IMR-90 (cell line): ENCODE measurements around the gene CCDC85B. TPM values are rescaled to one million over a fixed set of nuclear protein-coding genes. Genes with fewer than 3 reads are reported as not detected.

Source experiments
- ATAC-seq: fragments of 200-7000 bp; cut with Tn5 transposase; 2 replicates; pipeline ENCODE4 v1.9.1; 2020; ENCODE audit warnings: low read depth, mild to moderate bottlenecking, moderate library complexity
- BruUV-seq: library from RNA; stranded (reverse); fragments of 400-500 nt; replicated peaks from 2 replicates; lab custom pipeline; 2021; lab: Mats Ljungman, UMichigan
- CTCF ChIA-PET: fragments of 300-600 bp; formaldehyde crosslinking; extraction: SDS; loops from one replicate; lab custom pipeline; 2021; ENCODE audit warnings: antibody characterized with exemption; lab: Yijun Ruan, JAX
- POLR2A ChIA-PET: fragments of 300-600 bp; sonication (Branson Sonifier 250); formaldehyde crosslinking; loops from one replicate; lab custom pipeline; 2022; ENCODE audit warnings: antibody characterized with exemption; ENCODE audit not compliant: unreplicated experiment; lab: Charles Lee
- DNase-seq: peaks from one replicate; pipeline ENCODE4 v3.0.0; 2013
- H2AFZ ChIP-seq: replicated peaks from 2 replicates; pipeline ENCODE3; 2013; ENCODE audit warnings: low read length, mild to moderate bottlenecking; ENCODE audit not compliant: poor library complexity
- H2AK5ac ChIP-seq: 2 replicates; pipeline ENCODE4 v1.6.1; 2013; ENCODE audit warnings: low read depth, low read length, inconsistent platforms
- H2AK9ac ChIP-seq: replicated peaks from 2 replicates; pipeline ENCODE3; 2013; ENCODE audit warnings: mild to moderate bottlenecking, low read depth, low read length, moderate library complexity; ENCODE audit not compliant: poor library complexity
- H2BK120ac ChIP-seq: 2 replicates; pipeline ENCODE4 v1.6.1; 2013; ENCODE audit warnings: low read depth, low read length, inconsistent platforms
- H2BK15ac ChIP-seq: 3 replicates; pipeline ENCODE4 v1.6.1; 2013; ENCODE audit warnings: low read depth, low read length, inconsistent platforms
- H2BK20ac ChIP-seq: 2 replicates; pipeline ENCODE4 v1.6.1; 2013; ENCODE audit warnings: low read depth, mild to moderate bottlenecking, inconsistent platforms, low read length, moderate library complexity
- H2BK5ac ChIP-seq: 2 replicates; pipeline ENCODE4 v1.6.1; 2013; ENCODE audit warnings: mild to moderate bottlenecking, low read depth, low read length, inconsistent platforms; ENCODE audit not compliant: poor library complexity, severe bottlenecking
- H3K14ac ChIP-seq: replicated peaks from 2 replicates; pipeline ENCODE4 v1.6.1; 2013; ENCODE audit warnings: low read depth, low read length, inconsistent platforms
- H3K18ac ChIP-seq: 2 replicates; pipeline ENCODE4 v1.6.1; 2013; ENCODE audit warnings: low read depth, low read length, control low read depth
- H3K23ac ChIP-seq: 2 replicates; pipeline ENCODE4 v1.6.1; 2013; ENCODE audit warnings: low read depth, low read length, inconsistent platforms
- H3K27ac ChIP-seq: 2 replicates; pipeline ENCODE4 v1.5.1; 2013; ENCODE audit warnings: mild to moderate bottlenecking, control low read depth, low read length; ENCODE audit not compliant: insufficient read depth
- H3K27me3 ChIP-seq: 2 replicates; pipeline ENCODE4 v1.6.1; 2013; ENCODE audit warnings: low read length; ENCODE audit not compliant: control insufficient read depth, insufficient read depth
- H3K36me3 ChIP-seq: 2 replicates; pipeline ENCODE4 v1.6.1; 2013; ENCODE audit warnings: low read length, mixed read lengths; ENCODE audit not compliant: control insufficient read depth, insufficient read depth
- H3K4ac ChIP-seq: 2 replicates; pipeline ENCODE4 v1.6.1; 2013; ENCODE audit warnings: low read depth, low read length, inconsistent platforms
- H3K4me1 ChIP-seq: 2 replicates; pipeline ENCODE4 v1.6.1; 2013; ENCODE audit warnings: low read length, mixed read lengths; ENCODE audit not compliant: control insufficient read depth, insufficient read depth
- H3K4me2 ChIP-seq: 2 replicates; pipeline ENCODE4 v1.6.1; 2013; ENCODE audit warnings: low read depth, mild to moderate bottlenecking, control low read depth, low read length, moderate library complexity
- H3K4me3 ChIP-seq: 2 replicates; pipeline ENCODE4 v1.5.1; 2013; ENCODE audit warnings: low read depth, mild to moderate bottlenecking, control low read depth, low read length, moderate library complexity; ENCODE audit not compliant: insufficient read depth
- H3K56ac ChIP-seq: 2 replicates; pipeline ENCODE4 v1.6.1; 2013; ENCODE audit warnings: low read length, inconsistent platforms; ENCODE audit not compliant: insufficient read depth; ENCODE audit errors: extremely low read depth
- H3K79me1 ChIP-seq, 2 experiments: 2 replicates each; pipeline ENCODE4 v1.6.1; 2013; ENCODE audit warnings: low read length in 2 of 2, inconsistent platforms in 1 of 2, low read depth in 1 of 2
- H3K9ac ChIP-seq: 2 replicates; pipeline ENCODE4 v1.6.1; 2013; ENCODE audit warnings: low read depth, low read length, control low read depth
- H3K9me1 ChIP-seq: 2 replicates; pipeline ENCODE4 v1.6.1; 2013; ENCODE audit warnings: low read length, inconsistent platforms; ENCODE audit not compliant: insufficient read depth
- H3K9me3 ChIP-seq: 2 replicates; pipeline ENCODE4 v1.6.1; 2013; ENCODE audit warnings: low read length; ENCODE audit not compliant: control insufficient read depth, insufficient read depth
- H4K20me1 ChIP-seq: 2 replicates; pipeline ENCODE4 v1.6.1; 2013; ENCODE audit warnings: low read length, inconsistent platforms; ENCODE audit not compliant: insufficient read depth
- H4K5ac ChIP-seq: 2 replicates; pipeline ENCODE4 v1.6.1; 2013; ENCODE audit warnings: mild to moderate bottlenecking, low read depth, low read length, control low read depth
- H4K8ac ChIP-seq, 2 experiments: 2 replicates each; pipeline ENCODE4 v1.6.1; 2013; ENCODE audit warnings: low read depth in 2 of 2, low read length in 2 of 2, control low read depth in 1 of 2, inconsistent platforms in 1 of 2
- H4K91ac ChIP-seq: 2 replicates; pipeline ENCODE4 v1.6.1; 2013; ENCODE audit warnings: low read depth, low read length, inconsistent platforms; ENCODE audit not compliant: insufficient read depth
- BHLHE40 ChIP-seq: fragments of 150-350 bp; IDR thresholded peaks from 2 replicates; pipeline ENCODE4 v1.6.1; 2016; ENCODE audit warnings: mild to moderate bottlenecking, low read depth, low read length
- CEBPB ChIP-seq: IDR thresholded peaks from 2 replicates; pipeline ENCODE4 v1.6.1; 2012; ENCODE audit warnings: low read depth, low read length, improper control_type of control experiment
- CHD1 ChIP-seq: IDR thresholded peaks from 2 replicates; pipeline ENCODE4 v1.6.1; 2012; ENCODE audit warnings: low read depth, low read length, improper control_type of control experiment
- CTCF ChIP-seq: conservative IDR thresholded peaks from 2 replicates; pipeline ENCODE4 v1.5.1; 2012; ENCODE audit warnings: mild to moderate bottlenecking, low read depth, low read length, improper control_type of control experiment
- ELK1 ChIP-seq: fragments of 150-350 bp; IDR thresholded peaks from 2 replicates; pipeline ENCODE4 v1.6.1; 2016; ENCODE audit warnings: low read depth, mild to moderate bottlenecking, low read length, moderate library complexity, borderline replicate concordance
- FOS ChIP-seq: fragments of 150-350 bp; IDR thresholded peaks from 2 replicates; pipeline ENCODE4 v1.6.1; 2016; ENCODE audit warnings: low read depth, low read length
- MAFK ChIP-seq: IDR thresholded peaks from 2 replicates; pipeline ENCODE4 v1.6.1; 2012; ENCODE audit warnings: low read depth, low read length, improper control_type of control experiment
- MAZ ChIP-seq: IDR thresholded peaks from 2 replicates; pipeline ENCODE4 v1.6.1; 2012; ENCODE audit warnings: low read depth, mild to moderate bottlenecking, low read length, improper control_type of control experiment, moderate library complexity, borderline replicate concordance
- MXI1 ChIP-seq: IDR thresholded peaks from 2 replicates; pipeline ENCODE4 v1.6.1; 2012; ENCODE audit warnings: low read depth, mild to moderate bottlenecking, low read length, moderate library complexity, borderline replicate concordance
- NFE2L2 ChIP-seq: fragments of 150-350 bp; IDR thresholded peaks from 2 replicates; pipeline ENCODE4 v1.6.1; 2016; ENCODE audit warnings: low read depth, mild to moderate bottlenecking, low read length
- POLR2A ChIP-seq: IDR thresholded peaks from 2 replicates; pipeline ENCODE4 v1.6.1; 2012; ENCODE audit warnings: mild to moderate bottlenecking, low read depth, low read length
- RAD21 ChIP-seq: IDR thresholded peaks from 2 replicates; pipeline ENCODE4 v1.6.1; 2012; ENCODE audit warnings: low read length, improper control_type of control experiment
- RCOR1 ChIP-seq: IDR thresholded peaks from 2 replicates; pipeline ENCODE4 v1.6.1; 2012; ENCODE audit warnings: mild to moderate bottlenecking, low read length, improper control_type of control experiment; ENCODE audit not compliant: insufficient replicate concordance
- RFX5 ChIP-seq: IDR thresholded peaks from 2 replicates; pipeline ENCODE4 v1.8.0; 2012; ENCODE audit warnings: low read depth, mild to moderate bottlenecking, low read length, moderate library complexity
- SMC3 ChIP-seq: fragments of 150-350 bp; IDR thresholded peaks from 2 replicates; pipeline ENCODE4 v1.6.1; 2016; ENCODE audit warnings: low read depth, mild to moderate bottlenecking, antibody characterized with exemption, low read length, moderate library complexity
- USF2 ChIP-seq: fragments of 150-350 bp; IDR thresholded peaks from 2 replicates; pipeline ENCODE4 v1.6.1; 2017; ENCODE audit warnings: mild to moderate bottlenecking, antibody characterized with exemption, low read length, low read depth
- WGBS, 2 experiments: methylation state at CpG; one replicate each; pipeline versions ENCODE4 v1.1.5 to v1.1.7; 2013; ENCODE audit warnings: missing lambda C conversion rate in 2 of 2; ENCODE audit not compliant: insufficient read length in 1 of 2; ENCODE audit errors: extremely low coverage in 2 of 2; 5-methylcytosine and 5-hydroxymethylcytosine counted together
- dilution Hi-C: fragments of 300-500 bp; cut with HindIII; formaldehyde crosslinking; loops from one replicate; pipeline ENCODE4 v1.14.3; 2018; ENCODE audit warnings: low sequenced_read_pairs; ENCODE audit not compliant: unreplicated experiment
- in situ Hi-C: fragments of 300-500 bp; cut with MboI; formaldehyde crosslinking; loops from 3 replicates; pipeline ENCODE4 v1.14.3; 2019; ENCODE audit warnings: low sequenced_read_pairs, inconsistent platforms, mixed read lengths
- intact Hi-C: fragments of 100-400 bp; cut with micrococcal nuclease; formaldehyde crosslinking; loops from 2 replicates; pipeline ENCODE4 v1.10.0; 2022
- polyA plus RNA-seq, 3 experiments: library from polyadenylated mRNA; depleted of rRNA; stranded (reverse); fragments of >200 nt; gene quantifications; 2 replicates each; pipeline ENCODE4 v1.2.3, GENCODE V29; 2012; ENCODE audit warnings: low replicate concordance in 1 of 3
- total RNA-seq: library from RNA; depleted of rRNA; stranded (reverse); fragments of >200 nt; gene quantifications from 2 replicates; pipeline ENCODE4 v1.2.3, GENCODE V29; 2012

CCDC85B gene
- total and polyA plus RNA-seq, 2 of the 4 experiments (the other 2 are of a cell fraction): 17.6 to 35.4 TPM

DNA sequence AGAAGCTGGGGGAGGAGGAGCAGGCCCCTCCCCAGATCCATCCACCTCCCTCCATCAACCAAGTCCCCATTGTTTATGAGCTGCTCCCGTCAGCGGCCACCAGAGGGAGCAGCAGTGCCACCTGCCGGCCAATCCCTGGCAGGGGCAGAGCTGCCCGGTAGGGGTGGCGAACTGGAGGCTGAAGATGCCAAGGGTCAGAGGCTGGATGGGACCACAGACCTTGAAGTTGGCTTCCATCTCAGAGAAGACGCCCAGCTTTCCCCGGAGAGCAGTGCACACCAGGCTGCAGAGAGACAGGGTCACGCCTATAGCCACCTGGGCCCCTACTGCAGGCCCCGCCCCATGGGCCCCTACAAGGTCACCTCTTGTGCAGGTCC lies 5.8 kb upstream of the CCDC85B start:
- in situ Hi-C loops: loop anchor here (5.0 kb wide), 1 partner anchor 103 kb away; no protein-coding TSS in a partner anchor
- Histone ChIP-seq H2BK120ac (no peak overlapping the region), H3K23ac (no peak overlapping the region), H3K18ac (no peak overlapping the region), H3K9me3 (no peaks in the 10 kb centered on the region), H3K27ac (no peak overlapping the region; the same call in 1 of the 2 replicates), H4K8ac (no peak overlapping the region), H2BK20ac (no peak overlapping the region), H3K56ac (no peak overlapping the region), H3K4me2 (no peak overlapping the region), H2AFZ (peak overlapping the region; percentile 67), H4K5ac (no peak overlapping the region), H2AK9ac (peak overlapping the region; percentile 95), H4K91ac (no peak overlapping the region), H4K20me1 (peaks cover 21% of the 10 kb centered on the region), H3K9ac (no peak overlapping the region), H3K14ac (no peak overlapping the region), H3K79me1 (peaks cover 9 to 53% of the 10 kb centered on the region in 2 experiments), H3K4ac (peak overlapping the region; percentile 53; the same call in 1 of the 2 replicates), H2BK5ac (no peak overlapping the region), H3K9me1 (peaks cover 5% of the 10 kb centered on the region; the same call in 1 of the 2 replicates), H3K36me3 (peaks cover 40% of the 10 kb centered on the region), H3K4me1 (peaks cover 4% of the 10 kb centered on the region), H3K4me3 (no peak overlapping the region), H3K27me3 (no peaks in the 10 kb centered on the region), H2AK5ac (peak overlapping the region; percentile 73; the same call in 1 of the 2 replicates), H2BK15ac (no peak overlapping the region)
- TF ChIP-seq FOS: no peak
- no peak for TF ChIP-seq ELK1
- peak; percentile 95 for TF ChIP-seq SMC3
- TF ChIP-seq RAD21: peak; percentile 86
- TF ChIP-seq BHLHE40: no peak
- peak; percentile 39 for TF ChIP-seq RCOR1
- no peak for TF ChIP-seq USF2
- TF ChIP-seq CTCF: peak; percentile 100
- no peak for TF ChIP-seq CEBPB
- TF ChIP-seq RFX5: no peak
- TF ChIP-seq MXI1: no peak
- no peak for TF ChIP-seq CHD1
- TF ChIP-seq MAFK: no peak
- TF ChIP-seq MAZ: peak; percentile 78; the same call in 1 of the 2 replicates
- no peak; the same call in 1 of the 2 replicates for TF ChIP-seq POLR2A
- no peak for TF ChIP-seq NFE2L2
- no TSS peak for BruUV-seq
- dilution Hi-C loops: no loop called here
- ChIA-PET POLR2A (interaction anchor here (0.6 kb wide), 1 partner anchor 16 kb away, joined by 3 read pairs; the partner anchor contains the start of gene FOSL1), CTCF (interaction anchor here (0.6 to 1.5 kb wide), 14 partner anchors 11 to 652 kb away, joined by 3 to 14 read pairs (median 4); partner anchors contain the start of genes EFEMP2 and MUS81)
- peak; percentile 28 for ATAC-seq
- peak; percentile 65 for DNase-seq
- WGBS, 2 experiments: 0% methylated on average over 3 of the region's 9 CpGs; no CpG with 5 or more reads in 1 of the 2 experiments
- intact Hi-C loops: loop anchor here (1.0 kb wide), 1 partner anchor 105 kb away; no protein-coding TSS in a partner anchor
